GM12891 (cell line): ENCODE data around the gene CHERP.

Source experiments
- DNase-seq: peaks from one replicate; pipeline ENCODE4 v3.0.0; 2011; ENCODE audit warnings: low spot score; ENCODE audit not compliant: insufficient read length
- FAIRE-seq: peaks from 2 replicates; lab custom pipeline; 2011; peaks lifted over from hg19 to GRCh38; lab: Jason Lieb, UNC
- PAX5 ChIP-seq: IDR thresholded peaks from 2 replicates; pipeline ENCODE4 v1.6.1; 2011; ENCODE audit warnings: low read length, moderate library complexity, mild to moderate bottlenecking; ENCODE audit not compliant: insufficient read depth, severe bottlenecking
- POLR2A ChIP-seq: IDR thresholded peaks from 2 replicates; pipeline ENCODE4 v1.6.1; 2011; ENCODE audit warnings: low read depth, low read length, control low read depth
- POLR2AphosphoS5 ChIP-seq: IDR thresholded peaks from 2 replicates; pipeline ENCODE4 v1.6.1; 2011; ENCODE audit warnings: low read depth, low read length, control low read depth
- POU2F2 ChIP-seq: IDR thresholded peaks from 2 replicates; pipeline ENCODE4 v1.6.1; 2011; ENCODE audit warnings: low read depth, mild to moderate bottlenecking, control low read depth, low read length, moderate library complexity
- SPI1 ChIP-seq: IDR thresholded peaks from 2 replicates; pipeline ENCODE4 v1.6.1; 2011; ENCODE audit warnings: low read depth, low read length, control low read depth
- TAF1 ChIP-seq: IDR thresholded peaks from 2 replicates; pipeline ENCODE4 v1.6.1; 2011; ENCODE audit warnings: low read depth, low read length, control low read depth

Gene CHERP

DNA sequence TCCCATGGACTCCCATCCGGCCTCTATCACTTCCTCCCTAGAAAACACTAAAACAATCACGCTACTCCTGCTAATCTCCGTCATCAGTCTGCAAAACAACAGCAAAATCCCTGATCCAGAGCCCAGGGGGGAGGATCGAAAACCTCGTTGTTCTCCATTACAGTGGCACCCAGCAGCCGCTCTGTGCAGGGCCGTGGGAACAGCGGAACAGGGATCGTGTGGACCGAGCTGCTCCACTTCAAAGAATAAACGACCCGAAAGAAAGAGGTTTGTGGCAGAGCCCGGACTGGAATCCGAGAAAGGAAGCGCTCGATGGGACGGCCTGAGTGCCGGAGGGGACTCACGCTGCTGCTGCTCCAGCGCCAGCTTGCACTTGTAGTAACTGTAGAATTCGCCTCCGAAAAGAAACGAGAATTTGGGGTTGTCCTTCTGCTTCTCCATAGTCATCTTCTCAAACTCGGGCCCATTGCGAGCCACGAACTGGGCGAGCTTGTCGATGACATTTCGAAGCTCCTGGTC lies 652 bp downstream of the CHERP start:
- DNase-seq (no peak), FAIRE-seq (no peak)
- no peak for TF ChIP-seq POLR2A
- no peak for TF ChIP-seq PAX5
- no peak for TF ChIP-seq POLR2AphosphoS5
- no peak for TF ChIP-seq POU2F2
- no peak for TF ChIP-seq SPI1
- TF ChIP-seq TAF1: no peak

DNA sequence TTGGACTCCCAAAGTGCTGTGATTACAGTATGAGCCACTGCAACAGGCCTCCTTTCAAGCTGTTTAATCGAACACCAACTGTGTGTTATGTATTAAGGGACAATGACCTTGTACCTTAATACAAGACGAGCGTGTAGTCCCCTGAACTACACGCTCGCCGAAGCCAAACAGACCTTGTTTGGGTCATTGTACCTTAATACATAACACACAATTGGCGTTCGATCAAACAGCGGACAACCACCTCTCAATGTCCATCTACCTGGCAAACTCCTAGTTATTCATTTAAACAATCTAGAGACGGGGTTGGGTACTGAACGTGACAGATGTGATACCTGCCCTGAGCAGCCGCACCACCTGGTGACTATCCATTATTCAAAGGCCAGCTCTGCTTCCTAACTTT lies 1.3 kb downstream of the CHERP start:
- TF ChIP-seq POLR2A (no peak), SPI1 (no peak), POU2F2 (no peak), PAX5 (no peak), POLR2AphosphoS5 (no peak), TAF1 (no peak)
- FAIRE-seq: no peak
- DNase-seq: no peak

DNA sequence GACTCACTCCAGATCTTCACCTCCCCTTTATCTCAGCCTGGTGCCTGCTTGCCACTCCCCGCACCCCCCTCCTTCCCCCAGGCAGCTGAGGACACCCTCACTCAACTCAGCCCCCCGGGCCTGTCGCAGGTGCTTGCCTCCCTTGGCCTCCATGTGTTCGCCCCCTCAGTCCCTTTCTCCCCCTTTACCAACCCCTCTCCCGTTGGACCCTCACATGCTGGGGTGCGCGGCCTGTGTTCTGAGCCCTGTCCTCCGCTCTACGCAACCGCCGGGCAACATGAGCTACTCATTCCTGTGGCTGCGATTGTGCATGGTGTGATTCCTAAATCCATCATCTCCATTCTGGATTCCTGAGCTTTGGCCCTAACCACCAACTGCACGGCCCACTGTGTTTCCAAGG lies 5.1 kb downstream of the CHERP start:
- DNase-seq: no peak
- no peak for FAIRE-seq
- TF ChIP-seq POU2F2 (no peak), POLR2AphosphoS5 (no peak), POLR2A (no peak)

DNA sequence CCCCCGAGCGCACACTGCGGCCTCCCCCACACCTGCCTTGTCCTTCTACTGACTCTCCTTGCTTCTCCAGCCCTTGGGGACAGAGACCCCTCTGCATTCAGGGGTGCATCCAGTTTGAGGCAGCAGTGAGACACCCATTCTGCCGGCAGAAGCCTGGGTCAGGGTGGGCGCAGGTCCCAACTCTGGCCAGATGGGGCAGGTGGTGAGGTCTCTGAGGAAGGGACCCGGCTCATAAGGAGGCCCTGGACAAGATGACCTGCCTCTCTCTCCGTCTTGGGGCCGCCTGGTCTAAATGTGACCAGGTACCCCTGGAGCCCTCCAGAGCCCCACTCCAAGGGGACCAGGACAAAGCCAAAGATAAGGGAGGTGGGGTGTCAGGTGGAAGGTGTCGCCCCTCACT lies 6.1 kb downstream of the CHERP start:
- TF ChIP-seq POLR2AphosphoS5 (no peak), SPI1 (no peak), PAX5 (no peak), POLR2A (no peak)
- FAIRE-seq (no peak), DNase-seq (no peak)

DNA sequence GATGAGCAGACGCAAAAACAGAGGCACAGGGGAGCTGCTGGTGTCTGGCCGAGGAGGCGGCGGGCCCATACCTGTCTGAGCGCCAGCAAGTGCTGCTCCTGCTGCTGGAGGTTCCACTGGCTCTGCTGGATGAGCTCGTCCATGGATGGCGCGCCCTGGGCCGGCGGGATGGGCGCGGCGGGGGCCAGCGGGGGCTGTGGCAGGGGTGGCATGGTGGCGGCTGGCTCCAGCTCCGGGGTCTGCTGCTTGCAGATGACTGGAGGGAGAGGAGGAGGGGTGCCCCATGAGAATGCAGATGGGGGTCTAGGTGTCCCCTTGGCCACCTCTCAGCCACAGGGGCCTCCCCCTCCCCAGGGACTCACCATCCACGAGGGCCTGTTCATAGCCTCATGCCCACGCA lies 6.9 kb downstream of the CHERP start:
- FAIRE-seq (no peak), DNase-seq (no peak)
- TF ChIP-seq SPI1 (no peak), TAF1 (no peak), PAX5 (no peak), POLR2AphosphoS5 (no peak), POLR2A (no peak), POU2F2 (no peak)

DNA sequence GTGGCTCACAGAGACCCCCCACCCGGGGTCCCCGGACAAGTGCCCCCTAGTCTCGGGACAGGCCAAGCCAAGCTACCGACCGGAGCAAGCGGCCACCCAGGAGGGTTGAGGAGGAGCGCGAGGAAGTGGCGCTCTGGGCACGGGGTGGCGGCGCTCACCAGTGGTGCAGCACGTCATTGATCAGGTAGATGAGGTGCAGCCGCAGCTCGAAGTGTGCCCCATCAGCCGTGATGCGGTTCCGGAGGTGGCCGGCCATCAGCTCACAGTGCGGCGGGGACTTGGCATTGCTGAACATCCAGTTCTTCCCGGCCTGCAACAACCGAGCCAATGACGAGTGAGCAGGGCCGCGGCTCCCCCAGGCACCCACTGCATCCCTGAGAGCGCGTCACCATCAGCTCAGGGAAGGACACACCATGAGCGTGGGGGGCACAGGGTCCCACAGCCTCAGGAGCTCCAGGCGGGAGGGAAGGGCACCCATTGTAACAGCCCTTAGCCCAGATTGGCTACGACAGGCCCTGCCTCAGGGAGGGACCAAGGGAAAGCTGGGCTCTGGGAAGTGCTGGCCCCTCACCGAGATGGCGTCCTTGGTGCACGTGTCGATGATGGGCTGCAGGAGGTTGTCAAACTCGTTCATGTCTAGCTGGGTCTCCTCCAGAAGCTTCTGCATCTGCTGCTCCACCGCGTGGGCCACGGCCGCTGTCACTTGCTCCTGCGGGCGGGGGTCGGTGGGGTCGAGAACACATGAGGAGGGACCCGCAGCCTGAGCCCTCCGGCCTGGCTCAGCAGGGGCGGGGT lies 9.6 kb downstream of the CHERP start:
- TF ChIP-seq SPI1 (no peak), PAX5 (no peak), POLR2A (no peak), POU2F2 (no peak), POLR2AphosphoS5 (no peak), TAF1 (no peak)
- DNase-seq (no peak), FAIRE-seq (no peak)

DNA sequence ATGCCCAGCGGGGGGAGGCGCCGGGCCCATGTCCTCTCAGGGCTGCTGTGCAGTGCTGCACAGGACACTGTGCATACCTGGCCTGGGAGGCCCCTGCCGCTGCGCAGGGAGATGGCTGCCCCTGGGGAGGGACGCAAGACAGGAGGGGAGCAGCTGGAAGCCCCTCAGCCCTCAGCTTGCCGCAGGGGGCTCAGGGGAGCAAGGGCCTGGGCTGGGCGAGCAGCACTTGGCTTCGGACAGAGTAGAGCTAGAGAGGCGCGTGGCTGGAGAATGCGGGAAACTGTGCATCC lies 10.9 kb downstream of the CHERP start:
- DNase-seq (no peak), FAIRE-seq (no peak)
- TF ChIP-seq POLR2A: no peak
- TF ChIP-seq POLR2AphosphoS5: no peak
- TF ChIP-seq TAF1: no peak
- TF ChIP-seq SPI1: no peak
- TF ChIP-seq PAX5: no peak
- no peak for TF ChIP-seq POU2F2

DNA sequence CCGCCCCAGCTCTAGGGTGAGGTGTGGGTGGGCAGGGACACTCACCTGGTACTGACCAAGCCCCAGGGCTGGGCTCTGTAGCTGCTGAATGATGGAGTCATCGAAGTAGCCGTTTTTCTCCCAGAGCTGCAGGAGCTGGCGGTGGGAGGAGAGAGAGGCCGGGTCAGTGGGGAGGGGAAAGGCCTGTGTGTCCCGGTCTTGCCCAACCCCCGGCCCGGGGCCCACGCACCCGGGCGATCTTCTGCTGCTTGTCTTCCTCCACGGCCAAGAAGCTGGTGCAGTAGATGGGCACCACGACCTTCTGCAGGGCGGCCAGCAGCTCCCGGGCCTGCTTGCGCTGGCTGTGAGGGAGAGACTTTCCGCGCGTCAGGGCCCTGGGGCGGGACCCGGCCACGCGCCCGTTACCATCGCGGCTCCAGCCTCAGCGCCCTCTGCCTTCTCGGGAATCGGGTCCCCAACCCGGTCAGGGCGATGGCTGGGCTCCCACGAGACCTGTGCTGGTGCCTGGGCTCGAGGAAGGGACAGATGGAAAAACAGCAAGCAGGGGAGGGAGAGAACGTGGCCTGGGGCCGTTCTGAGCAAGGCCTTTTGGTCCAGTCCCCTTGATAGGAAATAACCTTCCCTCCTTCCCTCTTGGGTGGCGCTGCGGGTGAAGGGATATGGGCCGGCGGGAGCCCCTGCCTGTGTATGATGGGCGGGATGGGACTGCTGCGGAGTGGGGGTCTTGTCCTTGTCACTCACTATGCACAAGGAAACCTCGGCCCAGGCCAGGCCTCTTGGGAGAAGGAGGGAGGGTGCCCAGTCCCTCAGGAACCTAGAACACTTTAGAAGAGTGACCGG lies 11.5 kb downstream of the CHERP start:
- no peak for DNase-seq
- TF ChIP-seq PAX5 (no peak), POU2F2 (no peak), POLR2A (no peak), POLR2AphosphoS5 (no peak), SPI1 (no peak), TAF1 (no peak)
- FAIRE-seq: no peak

DNA sequence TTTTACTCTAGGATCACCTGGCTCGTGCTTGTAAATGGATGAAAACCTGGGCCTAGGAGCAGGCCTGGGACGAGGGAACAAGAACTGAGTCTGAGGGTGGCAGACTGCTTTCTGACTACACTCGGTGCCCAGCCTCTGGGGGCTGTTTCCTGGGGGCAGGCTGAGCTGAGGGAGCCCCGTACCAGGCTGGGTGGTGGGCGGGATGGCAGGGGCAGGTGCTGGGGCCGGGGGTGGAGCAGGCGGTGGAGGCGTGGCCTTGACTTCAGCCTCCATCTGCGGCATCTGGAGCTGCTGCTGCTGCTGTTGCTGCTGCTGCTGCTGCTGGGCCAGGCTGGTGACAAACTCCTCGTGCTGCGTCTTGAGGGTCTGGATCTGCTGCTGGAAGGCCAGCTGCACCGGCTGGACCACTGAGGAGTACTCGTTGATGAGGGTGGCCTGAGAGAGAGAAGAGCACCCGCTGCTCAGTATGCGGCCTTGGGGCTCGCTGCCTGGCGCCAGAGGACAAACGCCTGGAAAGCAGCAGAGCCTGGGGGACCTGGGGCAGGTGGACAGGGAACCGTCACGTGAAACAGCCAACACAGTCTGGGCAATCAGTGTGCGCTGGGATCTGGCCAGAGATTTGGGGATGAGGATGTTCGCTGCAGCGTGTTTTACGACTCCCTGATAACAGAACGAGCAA lies 12.6 kb downstream of the CHERP start:
- FAIRE-seq (no peak), DNase-seq (no peak)
- no peak for TF ChIP-seq SPI1
- no peak for TF ChIP-seq POLR2AphosphoS5
- TF ChIP-seq TAF1: no peak
- no peak for TF ChIP-seq POLR2A
- TF ChIP-seq POU2F2: no peak
- no peak for TF ChIP-seq PAX5
